HG02981 (cell line): ENCODE data around the gene THUMPD3.

Experiments
- ATAC-seq: cut with Tn5 transposase; IDR thresholded peaks from one replicate; pipeline ENCODE4 v1.9.1; 2021; ENCODE audit warnings: mild to moderate bottlenecking, moderate library complexity; ENCODE audit not compliant: unreplicated experiment

Gene THUMPD3

GRCh38 chr3:9362731-9363530 is at the start of gene THUMPD3:
TSS of gene THUMPD3 (plus strand) at chr3:9363054. CDS start at chr3:9365069, 2,015 bp downstream.
- peak; percentile 97 for ATAC-seq

DNA sequence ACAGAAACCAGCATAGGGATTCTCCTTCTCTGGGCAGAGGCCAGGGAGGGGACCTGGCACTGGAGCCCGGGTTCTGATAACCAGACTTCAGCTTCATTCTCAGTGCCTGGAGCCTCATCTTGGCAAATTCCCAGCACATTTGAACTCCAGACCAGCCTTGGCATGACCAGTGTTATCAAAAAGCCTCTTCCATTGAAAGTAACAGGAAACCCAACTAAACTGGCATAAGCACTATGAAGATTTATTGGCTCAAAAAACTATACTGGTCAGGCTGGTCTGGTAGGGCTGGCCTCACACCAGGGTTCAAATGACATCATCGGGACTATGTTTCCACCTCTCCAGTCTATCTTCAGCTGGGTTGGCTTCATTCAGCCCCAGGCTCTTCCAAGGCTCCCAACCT is 48.1 kb upstream of the THUMPD3 start:
- no peak for ATAC-seq

DNA sequence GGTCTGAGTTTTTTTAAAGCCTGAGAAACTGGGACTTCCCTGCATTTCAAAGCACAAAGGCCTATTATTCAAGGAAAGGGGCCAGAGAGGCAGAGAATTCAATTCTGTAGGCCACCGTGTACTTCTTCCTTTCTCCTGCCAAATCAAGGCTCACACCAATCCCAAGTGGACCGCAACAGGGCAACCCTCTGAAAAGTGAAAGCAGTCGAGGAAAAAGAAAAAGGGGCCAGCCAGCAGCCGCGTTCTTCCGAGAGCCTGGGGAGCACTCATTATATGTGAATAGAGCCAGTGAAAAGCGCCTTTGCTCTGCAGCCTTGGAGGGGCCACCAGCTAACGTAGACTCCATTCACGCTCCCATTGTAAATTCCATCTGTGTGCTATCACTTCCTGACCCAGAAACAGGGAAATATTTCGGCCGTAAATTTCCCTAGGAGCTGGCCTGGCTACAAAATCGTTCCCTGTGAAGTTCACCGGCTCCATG is 45.9 kb upstream of the THUMPD3 start:
- ATAC-seq, result no peak

DNA sequence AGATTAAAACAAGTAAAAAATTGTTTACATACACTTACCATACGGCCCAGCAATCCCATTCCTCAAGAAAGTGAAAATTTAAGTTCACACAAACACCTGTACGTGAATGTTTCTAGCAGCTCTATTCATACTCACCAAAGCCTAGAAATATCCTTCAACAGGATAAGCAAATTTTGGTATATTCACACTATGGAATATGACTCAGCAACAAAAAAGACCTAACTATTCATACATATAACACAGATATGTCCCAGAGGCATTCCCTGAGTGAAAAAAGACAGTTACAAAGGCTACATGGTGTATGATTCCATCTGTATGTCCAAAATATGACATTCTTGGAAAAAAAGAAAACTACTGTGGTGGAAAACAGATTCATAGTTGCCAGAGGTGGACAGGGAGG is 40.1 kb upstream of the THUMPD3 start:
- no peak for ATAC-seq

DNA sequence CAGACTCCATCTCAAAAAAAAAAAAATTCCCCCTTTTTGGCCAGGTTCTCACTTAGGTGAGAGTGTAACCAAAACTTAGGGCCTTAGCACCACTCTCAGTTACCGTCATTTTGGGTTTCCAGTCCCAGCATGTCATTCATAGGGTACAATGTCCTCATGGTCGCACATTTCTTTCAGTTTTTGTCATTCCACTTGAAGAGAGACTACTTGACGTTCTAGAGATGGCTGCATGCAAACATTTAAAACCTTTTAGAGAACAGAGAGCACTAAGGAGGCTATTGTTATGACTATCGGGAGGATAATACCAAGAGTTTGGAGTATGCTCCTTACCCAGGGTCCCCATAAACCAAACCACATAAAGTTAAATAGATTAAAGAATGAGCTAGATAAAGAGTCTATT is 37.9 kb upstream of the THUMPD3 start:
- no peak for ATAC-seq

GRCh38 chr3:9327578-9327977 is 35.3 kb upstream of the THUMPD3 start:
- ATAC-seq, result no peak

DNA sequence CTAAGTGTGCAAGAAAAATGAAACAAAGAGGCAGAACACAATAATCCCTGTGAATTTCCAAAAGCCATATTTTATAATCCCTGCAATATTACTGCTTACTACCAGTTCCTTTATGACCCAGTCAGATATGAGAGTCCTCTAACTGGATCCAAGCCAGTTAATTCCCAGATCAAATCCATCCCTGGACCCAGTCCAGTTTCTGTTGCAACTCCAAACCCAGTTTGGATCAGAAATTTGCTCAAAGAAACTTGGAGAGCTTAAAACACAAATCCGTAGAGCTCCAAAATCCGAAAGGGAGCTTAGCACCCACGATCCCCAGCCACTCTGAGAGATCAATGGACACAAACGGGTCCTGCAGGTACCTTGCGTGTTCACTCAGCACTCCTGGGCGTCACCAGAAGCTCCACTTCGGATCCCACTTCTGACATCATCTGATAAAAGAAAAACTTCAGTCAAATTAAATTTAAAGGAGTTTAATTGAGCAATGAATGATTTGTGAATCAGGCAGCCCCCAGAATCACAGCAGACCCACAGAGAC is 32.6 kb upstream of the THUMPD3 start:
- ATAC-seq, result no peak

GRCh38 chr3:9331171-9331570 is 31.7 kb upstream of the THUMPD3 start:
- no peak for ATAC-seq

- ATAC-seq, result no peak
These were observed 30.4 kb upstream of the THUMPD3 start for GRCh38 chr3:9332250-9333030.

- no peak for ATAC-seq
These were observed 22.9 kb upstream of the THUMPD3 start for GRCh38 chr3:9339761-9340471.

GRCh38 chr3:9340472-9340902 is 22.4 kb upstream of the THUMPD3 start:
- no peak for ATAC-seq

DNA sequence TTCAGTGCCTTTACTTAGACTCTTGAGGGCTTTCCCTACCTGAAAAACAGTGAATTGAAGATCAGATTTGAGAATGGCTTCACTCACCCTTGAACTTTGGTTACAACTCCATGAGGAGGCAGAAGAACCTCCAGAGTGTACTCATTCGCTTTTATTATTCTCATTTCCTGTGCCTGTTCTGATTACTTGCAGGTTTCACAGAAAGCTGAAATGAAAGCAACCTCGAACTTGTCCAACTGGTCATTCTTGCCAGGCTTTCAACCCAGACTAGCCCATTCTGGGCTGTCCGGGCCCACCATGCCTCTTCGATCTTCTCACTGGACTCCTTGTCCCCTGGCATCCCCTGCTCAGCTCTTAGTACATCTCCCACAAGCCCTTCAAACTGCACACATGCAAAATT is 20.2 kb upstream of the THUMPD3 start:
- ATAC-seq, result no peak

DNA sequence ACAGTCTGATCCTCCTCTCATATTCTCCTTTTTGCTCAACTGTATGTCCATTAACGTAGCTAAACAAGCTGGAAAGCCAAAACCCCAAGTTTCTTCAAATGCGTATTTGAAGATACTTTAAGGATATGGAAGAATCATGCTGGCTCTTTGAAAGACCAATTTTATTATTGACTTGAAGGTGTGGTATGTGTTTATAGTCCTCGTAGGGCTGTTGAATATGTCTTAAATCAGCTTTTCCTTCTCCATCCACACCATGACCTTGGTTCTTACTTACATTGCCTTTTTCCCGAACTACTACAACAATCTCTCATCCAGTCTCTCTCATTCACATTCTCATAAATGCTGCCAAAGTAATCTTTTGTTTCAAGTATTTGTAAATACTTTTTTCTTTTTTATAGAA is 19.7 kb upstream of the THUMPD3 start:
- ATAC-seq, result no peak

DNA sequence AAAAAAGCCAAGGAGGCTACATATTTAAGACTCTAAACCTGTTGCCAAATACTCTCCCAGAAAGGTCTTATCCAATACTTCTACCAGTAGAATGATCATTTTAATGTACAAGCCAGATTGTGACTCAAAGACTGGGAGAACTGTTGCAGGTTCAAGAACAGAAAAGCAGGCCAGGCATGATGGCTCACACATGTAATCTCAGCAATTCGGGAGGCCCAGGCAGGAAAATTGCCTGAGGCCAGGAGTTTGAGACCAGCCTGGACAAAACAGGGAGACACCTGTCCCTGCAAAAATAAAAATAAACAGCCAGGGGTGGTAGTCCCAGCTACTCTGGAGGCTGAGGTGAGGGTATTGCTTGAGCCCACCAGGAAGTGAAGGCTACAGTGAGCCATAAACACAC is 17.8 kb upstream of the THUMPD3 start:
- no peak for ATAC-seq

DNA sequence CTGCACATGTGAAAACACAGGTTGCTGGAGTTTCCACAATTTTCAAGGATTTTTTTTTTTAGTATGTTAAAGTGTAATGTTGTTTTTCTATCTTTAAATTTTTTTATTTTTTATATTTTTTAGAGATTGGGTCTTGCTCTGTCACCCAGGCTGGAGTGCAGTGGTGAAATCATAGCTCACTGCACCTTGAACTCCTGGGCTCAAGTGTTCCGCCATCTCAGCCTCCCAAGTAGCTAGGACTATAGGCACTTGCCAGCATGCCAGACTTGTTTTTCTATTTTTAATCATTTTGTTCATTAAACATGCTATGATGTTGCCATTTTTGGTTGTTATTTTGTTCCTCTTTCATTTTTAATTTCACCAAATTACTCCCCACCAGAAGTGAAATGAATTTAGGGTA is 16.7 kb upstream of the THUMPD3 start:
- ATAC-seq, result no peak

GRCh38 chr3:9347081-9347480 is 15.8 kb upstream of the THUMPD3 start:
- no peak for ATAC-seq

DNA sequence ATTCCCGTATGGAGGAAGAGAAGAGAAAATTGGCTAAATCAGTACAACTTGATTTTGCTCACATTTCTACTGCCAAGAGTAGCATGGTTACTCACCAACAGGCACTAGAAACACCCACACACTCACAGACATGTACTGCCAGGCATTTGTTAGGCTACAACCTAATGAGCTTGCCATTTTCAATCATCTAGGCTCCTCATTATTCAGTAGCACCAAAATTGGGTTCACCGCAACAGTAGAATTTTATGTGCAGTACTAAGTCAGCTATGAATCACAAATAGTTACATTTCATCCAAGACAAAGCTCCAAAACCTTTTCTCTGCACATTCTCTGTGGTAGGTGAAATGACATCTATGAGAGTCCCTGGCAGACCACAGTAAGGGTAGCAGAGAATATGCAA is 15.0 kb upstream of the THUMPD3 start:
- ATAC-seq, result no peak

DNA sequence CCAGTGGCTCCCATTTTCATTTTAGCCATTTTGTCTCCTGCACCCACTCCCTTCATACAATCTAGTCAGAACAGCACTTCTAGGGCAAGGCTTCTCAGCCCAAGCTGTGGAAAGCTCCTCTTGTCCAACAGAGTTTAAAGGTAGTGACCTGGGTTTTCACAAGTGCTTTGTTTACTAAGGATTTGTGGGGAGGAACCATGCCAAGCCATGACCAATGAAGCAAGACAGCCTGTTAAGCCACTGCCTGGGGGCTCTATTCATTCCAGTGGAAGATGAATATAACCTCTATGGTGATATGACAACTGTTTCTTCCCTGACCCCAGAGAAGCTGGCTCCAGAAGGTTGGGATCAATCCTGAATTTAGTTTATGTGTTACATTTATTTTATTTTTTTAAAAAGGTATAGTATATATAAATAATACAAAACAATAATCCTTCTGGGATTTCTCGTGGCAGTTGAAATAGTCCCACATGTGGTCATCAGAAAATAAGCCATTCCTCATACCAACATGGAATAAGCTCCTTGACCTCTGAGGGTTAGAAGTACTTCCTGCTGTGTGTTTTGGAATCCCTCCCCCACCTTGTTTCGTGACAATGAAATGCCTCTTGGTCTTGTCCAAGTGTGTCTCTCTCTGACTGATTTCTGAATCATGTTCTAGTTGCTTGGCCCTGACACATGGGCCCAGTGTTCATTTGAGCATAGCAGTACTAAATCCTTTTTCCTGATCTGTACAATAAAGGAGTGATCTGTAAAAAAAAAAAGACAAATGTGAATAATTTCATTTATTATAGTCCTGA is 13.3 kb upstream of the THUMPD3 start:
- no peak for ATAC-seq

DNA sequence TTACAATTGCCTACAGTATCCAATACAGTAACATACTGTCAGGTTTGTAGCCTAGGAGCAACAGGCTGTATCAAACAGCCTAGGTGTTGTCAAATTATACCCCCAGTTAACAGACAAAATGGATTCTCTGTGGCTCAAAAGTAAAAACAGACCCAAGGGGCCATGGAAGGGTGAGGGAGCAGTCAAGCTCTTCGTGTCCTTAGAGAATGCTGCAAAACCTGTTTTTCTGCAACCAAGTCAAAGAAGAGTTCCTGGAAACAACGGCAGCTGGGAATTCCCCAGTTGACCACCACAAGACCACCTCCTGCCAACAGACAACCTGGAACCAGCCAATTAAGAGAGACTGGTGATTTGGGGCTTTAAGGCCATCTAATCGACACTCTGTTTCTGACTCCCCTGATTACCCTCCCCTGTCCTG is 11.1 kb upstream of the THUMPD3 start:
- no peak for ATAC-seq
